Astrocyte of the cerebellum (primary cell): Measurements from ENCODE around the gene TRIM44.

ENCODE experiments used
- DNase-seq: peaks from one replicate; pipeline ENCODE4 v3.0.0-alpha.2; 2011; ENCODE audit warnings: low read depth
- H3K4me3 ChIP-seq: 2 replicates; pipeline ENCODE4 v1.5.1; 2011; ENCODE audit warnings: mild to moderate bottlenecking, low read depth, low read length, moderate library complexity
- CTCF ChIP-seq: IDR thresholded peaks from 2 replicates; pipeline ENCODE4 v1.5.1; 2012; ENCODE audit warnings: low read length, low read depth, moderate library complexity, mild to moderate bottlenecking; ENCODE audit errors: missing control alignments
- in situ Hi-C: cut with HindIII; loops from 2 replicates; pipeline ENCODE4 v1.10.0; 2017; ENCODE audit warnings: low sequenced_read_pairs

TRIM44 gene

GRCh38 chr11:35783809-35784208 is 121.2 kb downstream of the TRIM44 start:
- no peak overlapping the region for H3K4me3 ChIP-seq
- no peak for DNase-seq
- in situ Hi-C loops = no loop called here
- TF ChIP-seq CTCF = no peak

GRCh38 chr11:35784699-35785098 is 122.1 kb downstream of the TRIM44 start:
- TF ChIP-seq CTCF = no peak
- H3K4me3 ChIP-seq = no peak overlapping the region
- in situ Hi-C loops = no loop called here
- DNase-seq = no peak

- DNase-seq = no peak
- in situ Hi-C loops = no loop called here
Measured at GRCh38 chr11:35785287-35786167, 123.0 kb downstream of the TRIM44 start.

GRCh38 chr11:35786188-35786587 is 123.6 kb downstream of the TRIM44 start:
- TF ChIP-seq CTCF = no peak
- in situ Hi-C loops = no loop called here
- no peak overlapping the region for H3K4me3 ChIP-seq
- DNase-seq = no peak

More at GRCh38 chr11:35785287-35786167, 123.0 kb downstream of the TRIM44 start:
- no peak overlapping the region for H3K4me3 ChIP-seq
- no peak for TF ChIP-seq CTCF

GRCh38 chr11:35787013-35787504 is 124.5 kb downstream of the TRIM44 start:
- H3K4me3 ChIP-seq = no peak overlapping the region
- no peak for DNase-seq
- TF ChIP-seq CTCF = no peak
- in situ Hi-C loops = no loop called here

- H3K4me3 ChIP-seq = no peak overlapping the region
- no peak for DNase-seq
- TF ChIP-seq CTCF = no peak
- in situ Hi-C loops = no loop called here
Measured at GRCh38 chr11:35787626-35788025, 125.1 kb downstream of the TRIM44 start.
